ENCODE data around the gene KCNF1.

KCNF1 gene

GRCh38 chr2:10947005-10947440 lies 35.3 kb downstream of the KCNF1 start:
- Histone ChIP-seq H3K27me3 (ENCODE audit: control insufficient read depth, insufficient read depth, low read length) (no peaks in the 10 kb centered on the region), H3K4me2 (ENCODE audit: low read length) (no peak overlapping the region), H3K9me3 (ENCODE audit: control insufficient read depth, low read length) (no peaks in the 10 kb centered on the region), H3K27ac (no peak overlapping the region), H3K79me2 (no peaks in the 10 kb centered on the region), H3K36me3 (ENCODE audit: control insufficient read depth, insufficient read depth, low read length) (no peaks in the 10 kb centered on the region), H3K4me3 (ENCODE audit: low read depth, low read length) (no peak overlapping the region), H2AFZ (no peak overlapping the region), H3K4me1 (no peaks in the 10 kb centered on the region), H3K9ac (no peak overlapping the region)
- TF ChIP-seq CTCF (IDR thresholded peaks at IDR 0.05), result no peak

- H3K27me3 ChIP-seq (ENCODE audit: control insufficient read depth, insufficient read depth, low read length), result no peaks in the 10 kb centered on the region
- no peak for TF ChIP-seq CTCF (IDR thresholded peaks at IDR 0.05)
These were observed 35.9 kb downstream of the KCNF1 start for GRCh38 chr2:10947446-10948187.

GRCh38 chr2:10948188-10948564 lies 36.4 kb downstream of the KCNF1 start:
- Histone ChIP-seq H3K9ac (no peak overlapping the region), H3K27me3 (ENCODE audit: control insufficient read depth, insufficient read depth, low read length) (no peaks in the 10 kb centered on the region), H3K9me3 (ENCODE audit: control insufficient read depth, low read length) (no peaks in the 10 kb centered on the region), H3K79me2 (no peaks in the 10 kb centered on the region), H3K27ac (no peak overlapping the region), H2AFZ (no peak overlapping the region), H3K4me1 (no peaks in the 10 kb centered on the region), H3K4me3 (ENCODE audit: low read depth, low read length) (no peak overlapping the region), H3K4me2 (ENCODE audit: low read length) (no peak overlapping the region), H3K36me3 (ENCODE audit: control insufficient read depth, insufficient read depth, low read length) (no peaks in the 10 kb centered on the region)
- TF ChIP-seq CTCF (IDR thresholded peaks at IDR 0.05), result no peak

More at GRCh38 chr2:10947446-10948187, 35.9 kb downstream of the KCNF1 start:
- H3K4me1 ChIP-seq, result no peaks in the 10 kb centered on the region
- no peak overlapping the region for H3K9ac ChIP-seq
- H3K4me2 ChIP-seq (ENCODE audit: low read length), result no peak overlapping the region
- H3K27ac ChIP-seq, result no peak overlapping the region
- H3K36me3 ChIP-seq (ENCODE audit: control insufficient read depth, insufficient read depth, low read length), result no peaks in the 10 kb centered on the region
- H3K79me2 ChIP-seq, result no peaks in the 10 kb centered on the region
- H2AFZ ChIP-seq, result no peak overlapping the region
- H3K4me3 ChIP-seq (ENCODE audit: low read depth, low read length), result no peak overlapping the region
- H3K9me3 ChIP-seq (ENCODE audit: control insufficient read depth, low read length), result no peaks in the 10 kb centered on the region

GRCh38 chr2:10948606-10949230 lies 37.0 kb downstream of the KCNF1 start:
- Histone ChIP-seq H3K36me3 (ENCODE audit: control insufficient read depth, insufficient read depth, low read length) (no peaks in the 10 kb centered on the region), H3K4me2 (ENCODE audit: low read length) (no peak overlapping the region), H3K79me2 (no peaks in the 10 kb centered on the region), H2AFZ (no peak overlapping the region), H3K27ac (no peak overlapping the region), H3K9ac (no peak overlapping the region), H3K4me3 (ENCODE audit: low read depth, low read length) (no peak overlapping the region), H3K27me3 (ENCODE audit: control insufficient read depth, insufficient read depth, low read length) (no peaks in the 10 kb centered on the region), H3K9me3 (ENCODE audit: control insufficient read depth, low read length) (no peaks in the 10 kb centered on the region), H3K4me1 (no peaks in the 10 kb centered on the region)
- TF ChIP-seq CTCF (IDR thresholded peaks at IDR 0.05), result no peak

All from parathyroid adenoma (tissue), 2 donors.